MM.1S (cell line): Measurements from ENCODE around the gene NUDT7.

Experiments used
- DNase-seq: peaks from one replicate; pipeline ENCODE4 v3.0.0-alpha.2; 2015
- H2AFZ ChIP-seq: fragments of 300-600 bp; sonication (generic); 2 replicates; pipeline ENCODE4 v1.6.0; 2016; ENCODE audit warnings: antibody characterized with exemption, low read length
- H3F3A ChIP-seq: fragments of 300-600 bp; sonication (generic); 2 replicates; pipeline ENCODE4 v1.6.1; 2016; ENCODE audit warnings: mild to moderate bottlenecking, antibody characterized with exemption, low read length, moderate library complexity, mixed read lengths; ENCODE audit not compliant: insufficient read depth
- H3K27ac ChIP-seq: fragments of 300-600 bp; sonication (generic); 2 replicates; pipeline ENCODE4 v1.5.1; 2016; ENCODE audit warnings: mild to moderate bottlenecking, low read length
- H3K27me3 ChIP-seq: fragments of 300-600 bp; sonication (generic); replicated peaks from 2 replicates; pipeline ENCODE4 v1.6.0; 2016; ENCODE audit warnings: low read length; ENCODE audit not compliant: insufficient read depth
- H3K36me3 ChIP-seq: fragments of 300-600 bp; sonication (generic); replicated peaks from 2 replicates; pipeline ENCODE4 v1.6.1; 2016; ENCODE audit warnings: mild to moderate bottlenecking, low read length, mixed read lengths; ENCODE audit not compliant: insufficient read depth
- H3K4me1 ChIP-seq: fragments of 300-600 bp; sonication (generic); 2 replicates; pipeline ENCODE4 v1.6.1; 2016; ENCODE audit warnings: low read length, mixed read lengths
- H3K4me2 ChIP-seq: fragments of 300-600 bp; sonication (generic); 2 replicates; pipeline ENCODE4 v1.6.0; 2016; ENCODE audit warnings: low read depth, low read length
- H3K4me3 ChIP-seq: fragments of 300-600 bp; sonication (generic); 2 replicates; pipeline ENCODE4 v1.5.1; 2016; ENCODE audit warnings: low read length, mixed read lengths
- H3K79me2 ChIP-seq: fragments of 300-600 bp; sonication (generic); 2 replicates; pipeline ENCODE4 v1.6.1; 2016; ENCODE audit warnings: mixed run types, low read length, mixed read lengths
- H3K9ac ChIP-seq: fragments of 300-600 bp; sonication (generic); 2 replicates; pipeline ENCODE4 v1.6.1; 2016; ENCODE audit warnings: low read length, mixed read lengths
- H3K9me2 ChIP-seq: fragments of 300-600 bp; sonication (generic); replicated peaks from 2 replicates; pipeline ENCODE4 v1.6.1; 2016; ENCODE audit warnings: mild to moderate bottlenecking, low read length, mixed read lengths; ENCODE audit not compliant: insufficient read depth
- H3K9me3 ChIP-seq: fragments of 300-600 bp; sonication (generic); replicated peaks from 2 replicates; pipeline ENCODE4 v1.6.1; 2016; ENCODE audit warnings: mild to moderate bottlenecking, low read length, mixed read lengths; ENCODE audit not compliant: insufficient read depth
- H4K20me1 ChIP-seq: fragments of 300-600 bp; sonication (generic); 2 replicates; pipeline ENCODE4 v1.6.1; 2016; ENCODE audit warnings: mild to moderate bottlenecking, low read length, moderate library complexity, mixed read lengths; ENCODE audit not compliant: insufficient read depth
- CTCF ChIP-seq: fragments of 300-600 bp; sonication (generic); IDR thresholded peaks from 2 replicates; pipeline ENCODE4 v1.5.1; 2016; ENCODE audit warnings: antibody characterized with exemption, low read length, mixed read lengths
- EZH2 ChIP-seq: fragments of 300-600 bp; sonication (generic); optimal IDR thresholded peaks from 2 replicates; pipeline ENCODE3; 2017; ENCODE audit warnings: low read depth, mild to moderate bottlenecking, antibody characterized with exemption, low read length, mixed read lengths
- EZH2phosphoT487 ChIP-seq: fragments of 300-600 bp; sonication (generic); IDR thresholded peaks from 2 replicates; pipeline ENCODE4 v1.6.1; 2018; ENCODE audit warnings: antibody characterized with exemption, low read length

Gene NUDT7

GRCh38 chr16:77777745-77778144, 55.4 kb downstream of the NUDT7 start:
- Histone ChIP-seq H3K4me1 (no peaks in the 10 kb centered on the region), H4K20me1 (no peaks in the 10 kb centered on the region), H3K9ac (no peak overlapping the region), H3F3A (no peaks in the 10 kb centered on the region), H3K4me2 (no peak overlapping the region), H3K36me3 (no peaks in the 10 kb centered on the region), H2AFZ (no peak overlapping the region), H3K9me3 (no peaks in the 10 kb centered on the region), H3K79me2 (no peaks in the 10 kb centered on the region), H3K4me3 (no peak overlapping the region), H3K27ac (no peak overlapping the region), H3K27me3 (no peaks in the 10 kb centered on the region), H3K9me2 (no peaks in the 10 kb centered on the region)
- no peak for DNase-seq
- TF ChIP-seq CTCF (no peak), EZH2 (no peak), EZH2phosphoT487 (no peak)

DNA sequence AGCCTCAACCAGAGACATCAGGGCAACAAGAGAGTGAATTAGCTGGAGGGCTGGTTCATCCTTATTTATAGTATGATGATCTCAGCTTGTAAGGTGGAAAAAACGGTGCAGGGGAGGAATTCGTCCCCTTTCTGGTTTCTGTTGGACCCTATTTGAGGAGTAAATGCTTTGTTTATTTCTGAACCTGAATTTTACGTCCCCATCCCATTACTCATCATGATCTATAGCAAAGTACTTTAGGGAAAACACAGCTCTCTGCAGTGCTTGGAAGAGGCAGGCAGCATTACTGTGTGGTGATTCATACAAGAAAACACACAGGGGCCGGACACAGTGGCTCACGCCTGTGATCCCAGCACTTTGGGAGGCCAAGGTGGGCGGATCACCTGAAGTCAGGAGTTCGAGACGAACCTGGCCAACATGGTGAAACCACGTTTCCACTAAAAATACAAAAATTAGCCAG, 58.1 kb downstream of the NUDT7 start:
- H3K79me2 ChIP-seq = no peaks in the 10 kb centered on the region
- DNase-seq = no peak
- H3K9ac ChIP-seq = no peak overlapping the region
- H3K27me3 ChIP-seq = no peaks in the 10 kb centered on the region
- no peaks in the 10 kb centered on the region for H3K36me3 ChIP-seq
- H2AFZ ChIP-seq = no peak overlapping the region
- H3F3A ChIP-seq = no peaks in the 10 kb centered on the region
- TF ChIP-seq EZH2 = no peak
- no peak for TF ChIP-seq CTCF
- no peak for TF ChIP-seq EZH2phosphoT487
- no peak overlapping the region for H3K4me3 ChIP-seq
- H3K4me1 ChIP-seq = no peaks in the 10 kb centered on the region
- H3K4me2 ChIP-seq = no peak overlapping the region
- H4K20me1 ChIP-seq = no peaks in the 10 kb centered on the region
- no peak overlapping the region for H3K27ac ChIP-seq
- no peaks in the 10 kb centered on the region for H3K9me2 ChIP-seq
- H3K9me3 ChIP-seq = no peaks in the 10 kb centered on the region

GRCh38 chr16:77781091-77781490, 58.8 kb downstream of the NUDT7 start:
- Histone ChIP-seq H3K36me3 (no peaks in the 10 kb centered on the region), H4K20me1 (no peaks in the 10 kb centered on the region), H3K9me2 (no peaks in the 10 kb centered on the region), H3K27ac (no peak overlapping the region), H3F3A (no peaks in the 10 kb centered on the region), H3K27me3 (no peaks in the 10 kb centered on the region), H3K9me3 (no peaks in the 10 kb centered on the region), H3K79me2 (no peaks in the 10 kb centered on the region), H2AFZ (no peak overlapping the region), H3K4me2 (no peak overlapping the region), H3K4me3 (no peak overlapping the region), H3K9ac (no peak overlapping the region), H3K4me1 (no peaks in the 10 kb centered on the region)
- DNase-seq = no peak
- TF ChIP-seq CTCF (no peak), EZH2 (no peak), EZH2phosphoT487 (no peak)
